Epithelial cell of alveolus of lung (primary cell): ENCODE data around the gene REM1. TPM values are rescaled to one million over a fixed set of nuclear protein-coding genes. Genes with fewer than 3 reads are reported as not detected.

ENCODE experiments used
- total RNA-seq: library from RNA; depleted of rRNA; stranded (reverse); fragments of >200 nt; gene quantifications from 2 replicates; pipeline ENCODE4 v1.2.1, GENCODE V29; 2015

The REM1 gene
- total RNA-seq: not detected in 2 replicates

GRCh38 chr20:31474758-31475427, at the start of gene REM1, which contains the start of gene DEFB124:
Gene REM1, plus strand, starts transcription at chr20:31475288. Its CDS starts 1,158 bp downstream, at chr20:31476446.
Gene DEFB124, minus strand, starts transcription at chr20:31475127. Its CDS starts 2,114 bp downstream, at chr20:31473013.

GRCh38 chr20:31440012-31440659, 35.0 kb upstream of the REM1 start, which contains the start of gene DEFB123:
Gene DEFB123, plus strand, starts transcription at chr20:31440632. Its CDS starts 67 bp downstream, at chr20:31440699.

DNA sequence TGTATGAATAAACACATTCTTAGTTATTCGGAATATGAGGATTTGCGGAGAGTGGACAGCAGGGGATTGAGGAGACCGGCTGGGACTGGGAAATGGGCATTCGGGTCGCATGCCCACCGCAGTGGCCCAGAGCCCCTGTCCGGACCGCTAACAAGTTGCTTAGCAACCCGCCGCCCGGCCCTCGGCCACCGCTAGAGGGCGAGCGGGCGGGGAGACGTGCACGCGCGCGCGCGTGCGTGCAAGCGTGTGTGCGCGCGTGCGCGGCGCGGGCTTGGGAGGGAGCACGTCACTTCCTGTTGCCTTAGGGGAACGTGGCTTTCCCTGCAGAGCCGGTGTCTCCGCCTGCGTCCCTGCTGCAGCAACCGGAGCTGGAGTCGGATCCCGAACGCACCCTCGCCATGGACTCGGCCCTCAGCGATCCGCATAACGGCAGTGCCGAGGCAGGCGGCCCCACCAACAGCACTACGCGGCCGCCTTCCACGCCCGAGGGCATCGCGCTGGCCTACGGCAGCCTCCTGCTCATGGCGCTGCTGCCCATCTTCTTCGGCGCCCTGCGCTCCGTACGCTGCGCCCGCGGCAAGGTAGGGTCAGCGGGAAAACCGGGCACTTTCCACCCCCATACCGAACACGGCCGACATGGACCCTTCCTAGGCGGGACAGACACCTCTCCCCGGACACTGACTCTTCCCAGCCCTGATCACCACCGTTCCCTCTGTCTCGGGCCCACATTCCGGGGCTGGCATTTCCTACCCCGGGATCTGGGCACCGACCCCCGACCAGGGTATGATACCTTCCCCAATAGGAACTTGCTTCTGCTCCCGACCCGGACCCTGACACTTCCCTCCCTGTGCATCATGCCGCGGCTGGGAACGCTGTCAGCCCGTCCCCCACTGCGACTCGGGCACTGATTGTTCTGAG, 39.3 kb downstream of the REM1 start, which contains the start of gene HM13:
Gene HM13 (plus strand): TSS at position 289 of the 918 bp plus-strand sequence. CDS start 110 bp downstream, at position 399.

Other genes with a start within 250 kb of the REM1 start
- not detected in 2 replicates for gene DEFB115, start 217.6 kb upstream of the REM1 start, total RNA-seq
- gene DEFB116, start 166.7 kb upstream of the REM1 start, total RNA-seq: not detected in 2 replicates
- not detected in 2 replicates for gene DEFB118, start 106.7 kb upstream of the REM1 start, total RNA-seq
- not detected in 2 replicates for gene DEFB119, start 84.7 kb upstream of the REM1 start, total RNA-seq
- gene DEFB121, start 69.1 kb upstream of the REM1 start, total RNA-seq: not detected in 2 replicates
- not detected in 2 replicates for gene DEFB123, start 34.7 kb upstream of the REM1 start, total RNA-seq
- not detected in 2 replicates for gene DEFB124, start 161 bp upstream of the REM1 start, total RNA-seq
- 105 and 109 TPM in 2 replicates for gene HM13, start 39.2 kb downstream of the REM1 start, total RNA-seq
- 238 and 993 TPM in 2 replicates for gene ID1, start 130.0 kb downstream of the REM1 start, total RNA-seq
- gene COX4I2, start 162.6 kb downstream of the REM1 start, total RNA-seq: not detected in 2 replicates
- 47.7 and 89.9 TPM in 2 replicates for gene BCL2L1, start 247.6 kb downstream of the REM1 start, total RNA-seq